Liver (tissue), 3 donors: ENCODE data around the gene C14orf180.

Experiments
- ATF3 ChIP-seq: IDR thresholded peaks from 2 replicates; pipeline ENCODE4 v1.6.1; 2016; ENCODE audit warnings: antibody characterized with exemption
- CTCF ChIP-seq: fragments of 150-350 bp; IDR thresholded peaks from 2 replicates; pipeline ENCODE4 v1.5.1; 2017; ENCODE audit warnings: improper control_type of control experiment, low read depth, low read length; ENCODE audit not compliant: missing input control
- EGR1 ChIP-seq, 2 donors: IDR thresholded peaks; 2 replicates each; pipeline ENCODE4 v1.6.1; 2016 to 2018; ENCODE audit warnings: antibody characterized with exemption in 2 of 2, low read depth in 2 of 2
- GABPA ChIP-seq, 2 donors: IDR thresholded peaks in 1 of 2; conservative IDR thresholded peaks in 1 of 2; 2 replicates each; pipeline ENCODE4 v1.6.1; 2016; ENCODE audit warnings: antibody characterized with exemption in 2 of 2, mild to moderate bottlenecking in 1 of 2, moderate library complexity in 1 of 2
- MAX ChIP-seq: IDR thresholded peaks from 2 replicates; pipeline ENCODE4 v1.6.1; 2016; ENCODE audit warnings: antibody characterized with exemption
- RAD21 ChIP-seq, 2 donors: IDR thresholded peaks; 2 replicates each; pipeline ENCODE4 v1.6.1; 2016; ENCODE audit warnings: antibody characterized with exemption in 2 of 2, mild to moderate bottlenecking in 2 of 2
- REST ChIP-seq: IDR thresholded peaks from 2 replicates; pipeline ENCODE4 v1.6.1; 2016; ENCODE audit warnings: antibody characterized with exemption, mild to moderate bottlenecking
- TAF1 ChIP-seq: conservative IDR thresholded peaks from 2 replicates; pipeline ENCODE4 v1.6.1; 2016; ENCODE audit warnings: antibody characterized with exemption, mild to moderate bottlenecking
- YY1 ChIP-seq: IDR thresholded peaks from 2 replicates; pipeline ENCODE4 v1.6.1; 2016; ENCODE audit warnings: antibody characterized with exemption, mild to moderate bottlenecking
- donor health status: healthy.
- donor health status: healthy.

DNA sequence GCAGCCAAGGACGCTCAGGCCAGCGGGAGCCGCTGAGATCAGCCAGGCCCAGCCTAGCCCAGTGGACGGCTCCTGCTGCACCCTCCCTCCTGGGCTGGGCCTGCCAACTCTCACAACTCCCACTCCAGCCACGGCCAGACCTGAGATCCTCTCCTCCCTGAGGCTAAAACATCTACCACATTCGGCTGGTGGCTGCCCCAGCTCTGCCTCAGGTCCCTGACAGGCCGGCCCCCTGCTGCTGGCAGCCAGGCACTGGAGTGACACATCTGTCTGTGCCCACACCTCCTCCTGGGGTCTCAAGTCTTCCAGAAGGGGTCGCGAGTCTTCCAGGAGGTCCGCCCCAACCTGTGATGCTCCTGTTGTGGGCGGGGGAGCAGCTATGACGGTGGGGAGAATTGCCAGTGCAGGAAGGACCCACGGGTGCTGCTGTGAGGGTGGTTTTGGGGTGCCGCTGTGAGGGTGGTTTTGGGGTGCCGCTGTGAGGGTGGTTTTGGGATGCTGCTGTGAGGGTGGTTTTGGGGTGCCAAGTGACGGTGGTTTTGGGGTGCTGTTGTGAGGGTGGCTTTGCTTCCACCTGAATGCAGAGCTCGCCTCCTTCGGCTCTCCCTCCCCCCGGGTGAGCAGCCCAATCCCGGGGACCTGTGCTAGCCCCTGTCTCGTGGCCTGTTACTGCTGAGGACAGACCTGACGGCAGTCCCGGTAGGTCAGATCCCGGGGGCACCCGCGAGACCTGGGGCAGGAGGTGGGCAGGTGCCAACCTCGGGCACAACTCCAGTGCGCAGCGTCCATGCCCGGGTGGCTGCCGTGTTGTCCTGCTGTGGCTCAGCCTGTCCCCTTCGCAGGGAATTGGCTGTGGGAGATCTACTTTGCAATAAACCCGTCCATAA lies 27.5 kb upstream of the C14orf180 start:
- no peak for TF ChIP-seq CTCF
- no peak for TF ChIP-seq REST
- TF ChIP-seq GABPA (IDR thresholded peaks at IDR 0.05 in 1 of 2, conservative IDR thresholded peaks at IDR 0.05 in 1 of 2): no peak
- TF ChIP-seq ATF3: no peak
- TF ChIP-seq EGR1 (IDR thresholded peaks at IDR 0.05; ENCODE audit: low read depth in 2 of 2): no peak
- no peak for TF ChIP-seq RAD21 (IDR thresholded peaks at IDR 0.05)
- no peak for TF ChIP-seq TAF1
- TF ChIP-seq YY1: no peak
- TF ChIP-seq MAX: no peak
